ENCODE results near the gene ILRUN.

ILRUN gene

DNA sequence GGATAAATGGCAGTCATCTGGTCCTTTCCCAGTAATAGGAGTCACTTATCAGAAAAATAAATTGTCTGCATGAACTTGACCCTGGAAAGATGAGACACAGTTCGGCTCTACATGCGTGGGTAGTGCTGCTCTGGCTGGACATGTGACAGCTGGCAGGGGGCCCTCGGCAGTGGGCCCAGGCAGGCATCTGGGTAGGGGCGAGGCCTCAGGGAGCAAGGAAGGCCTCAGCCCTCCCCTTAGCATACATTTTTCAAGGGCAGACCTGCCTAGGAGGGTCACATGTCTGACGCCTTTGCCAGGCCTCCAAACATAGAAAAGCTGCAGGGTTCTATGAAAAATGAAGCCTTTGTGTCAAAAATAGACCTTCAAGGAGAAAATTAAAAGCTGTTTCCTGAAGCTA, 12.8 kb upstream of the ILRUN start:
- Histone ChIP-seq H3K79me2 (ENCODE audit: low read length) (no peaks in the 10 kb centered on the region), H3K4me3 (ENCODE audit: low read length) (no peak overlapping the region), H3K27ac (ENCODE audit: low read length) (no peak overlapping the region), H3K9me2 (replicated peaks; ENCODE audit: insufficient read depth, low read length) (no peaks in the 10 kb centered on the region), H3K36me3 (replicated peaks; ENCODE audit: insufficient read depth, low read length) (no peaks in the 10 kb centered on the region), H2AFZ (ENCODE audit: low read length) (no peak overlapping the region), H3K4me1 (ENCODE audit: low read length) (no peaks in the 10 kb centered on the region), H4K20me1 (ENCODE audit: insufficient read depth, low read length) (no peaks in the 10 kb centered on the region), H3K27me3 (replicated peaks; ENCODE audit: insufficient read depth, low read length) (no peaks in the 10 kb centered on the region), H3K9ac (ENCODE audit: low read length) (no peak overlapping the region), H3K9me3 (replicated peaks; ENCODE audit: insufficient read depth, low read length) (no peaks in the 10 kb centered on the region), H3K4me2 (ENCODE audit: low read depth, low read length) (no peak overlapping the region), H3F3A (ENCODE audit: insufficient read depth, low read length) (no peaks in the 10 kb centered on the region)
- no peak for TF ChIP-seq EZH2phosphoT487 (IDR thresholded peaks at IDR 0.05; ENCODE audit: low read length)
- no peak for TF ChIP-seq EZH2 (optimal IDR thresholded peaks at IDR 0.05; ENCODE audit: low read depth, low read length)
- TF ChIP-seq, protein P1, sequence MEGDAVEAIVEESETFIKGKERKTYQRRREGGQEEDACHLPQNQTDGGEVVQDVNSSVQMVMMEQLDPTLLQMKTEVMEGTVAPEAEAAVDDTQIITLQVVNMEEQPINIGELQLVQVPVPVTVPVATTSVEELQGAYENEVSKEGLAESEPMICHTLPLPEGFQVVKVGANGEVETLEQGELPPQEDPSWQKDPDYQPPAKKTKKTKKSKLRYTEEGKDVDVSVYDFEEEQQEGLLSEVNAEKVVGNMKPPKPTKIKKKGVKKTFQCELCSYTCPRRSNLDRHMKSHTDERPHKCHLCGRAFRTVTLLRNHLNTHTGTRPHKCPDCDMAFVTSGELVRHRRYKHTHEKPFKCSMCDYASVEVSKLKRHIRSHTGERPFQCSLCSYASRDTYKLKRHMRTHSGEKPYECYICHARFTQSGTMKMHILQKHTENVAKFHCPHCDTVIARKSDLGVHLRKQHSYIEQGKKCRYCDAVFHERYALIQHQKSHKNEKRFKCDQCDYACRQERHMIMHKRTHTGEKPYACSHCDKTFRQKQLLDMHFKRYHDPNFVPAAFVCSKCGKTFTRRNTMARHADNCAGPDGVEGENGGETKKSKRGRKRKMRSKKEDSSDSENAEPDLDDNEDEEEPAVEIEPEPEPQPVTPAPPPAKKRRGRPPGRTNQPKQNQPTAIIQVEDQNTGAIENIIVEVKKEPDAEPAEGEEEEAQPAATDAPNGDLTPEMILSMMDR (IDR thresholded peaks at IDR 0.05; ENCODE audit: low read length) = no peak
- DNase-seq = no peak

DNA sequence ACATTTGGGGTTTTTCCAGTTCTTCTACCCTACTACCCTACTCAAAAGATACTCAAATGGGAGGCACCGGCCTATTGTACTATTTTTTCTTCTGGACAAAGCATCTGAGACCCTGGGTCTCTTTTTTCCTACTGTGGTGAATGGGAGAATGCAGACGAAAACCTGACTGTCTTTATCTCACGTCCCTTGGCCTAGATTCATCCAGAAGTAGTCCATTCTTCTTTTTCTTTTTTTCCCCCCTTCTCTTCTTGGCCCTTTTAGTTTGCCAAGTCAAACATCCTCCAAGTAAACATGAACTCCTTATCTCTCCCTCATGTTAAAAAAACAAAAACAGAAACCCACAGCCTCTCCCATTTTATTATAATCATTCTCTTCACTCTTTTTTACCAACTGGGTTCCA, 8.7 kb upstream of the ILRUN start:
- no peak overlapping the region for H3K4me3 ChIP-seq (ENCODE audit: low read length)
- no peaks in the 10 kb centered on the region for H3K36me3 ChIP-seq (replicated peaks; ENCODE audit: insufficient read depth, low read length)
- H3K27ac ChIP-seq (ENCODE audit: low read length) = no peak overlapping the region
- DNase-seq = no peak
- no peaks in the 10 kb centered on the region for H3K4me1 ChIP-seq (ENCODE audit: low read length)
- no peak overlapping the region for H3K9ac ChIP-seq (ENCODE audit: low read length)
- H2AFZ ChIP-seq (ENCODE audit: low read length) = no peak overlapping the region
- H3K9me3 ChIP-seq (replicated peaks; ENCODE audit: insufficient read depth, low read length) = no peaks in the 10 kb centered on the region
- H3F3A ChIP-seq (ENCODE audit: insufficient read depth, low read length) = no peaks in the 10 kb centered on the region
- TF ChIP-seq EZH2phosphoT487 (IDR thresholded peaks at IDR 0.05; ENCODE audit: low read length) = no peak
- no peak for TF ChIP-seq EZH2 (optimal IDR thresholded peaks at IDR 0.05; ENCODE audit: low read depth, low read length)
- TF ChIP-seq, protein P1 (IDR thresholded peaks at IDR 0.05; ENCODE audit: low read length) = no peak
- H4K20me1 ChIP-seq (ENCODE audit: insufficient read depth, low read length) = no peaks in the 10 kb centered on the region
- H3K4me2 ChIP-seq (ENCODE audit: low read depth, low read length) = no peak overlapping the region
- H3K79me2 ChIP-seq (ENCODE audit: low read length) = no peaks in the 10 kb centered on the region
- no peaks in the 10 kb centered on the region for H3K9me2 ChIP-seq (replicated peaks; ENCODE audit: insufficient read depth, low read length)
- no peaks in the 10 kb centered on the region for H3K27me3 ChIP-seq (replicated peaks; ENCODE audit: insufficient read depth, low read length)

DNA sequence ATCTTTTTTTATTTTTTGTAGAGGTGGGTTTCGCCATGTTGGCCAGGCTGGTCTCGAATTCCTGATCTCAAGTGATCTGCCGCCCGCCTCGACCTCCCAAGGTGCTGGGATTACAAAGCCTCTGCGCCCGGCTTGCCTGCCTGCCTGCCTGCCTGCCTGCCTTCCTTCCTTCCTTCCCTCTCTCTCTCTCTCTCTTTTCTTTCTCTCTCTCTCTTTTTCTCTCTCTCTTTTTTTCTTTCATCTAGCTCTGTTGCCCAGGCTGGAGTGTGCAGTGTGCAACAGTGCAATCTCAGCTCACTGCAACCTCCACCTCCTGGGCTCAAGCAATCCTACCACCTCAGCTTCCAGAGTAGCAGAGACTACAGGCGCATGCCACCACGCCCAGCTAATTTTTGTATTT, 4.6 kb upstream of the ILRUN start:
- H3K4me1 ChIP-seq (ENCODE audit: low read length) = no peaks in the 10 kb centered on the region
- DNase-seq = no peak

More for the DNA sequence above, 4.6 kb upstream of the ILRUN start:
- TF ChIP-seq EZH2phosphoT487 (IDR thresholded peaks at IDR 0.05; ENCODE audit: low read length) (no peak), EZH2 (optimal IDR thresholded peaks at IDR 0.05; ENCODE audit: low read depth, low read length) (no peak)
- TF ChIP-seq, protein P1 (IDR thresholded peaks at IDR 0.05; ENCODE audit: low read length) = no peak
- Histone ChIP-seq H3K4me2 (ENCODE audit: low read depth, low read length) (no peak overlapping the region), H3K9me2 (replicated peaks; ENCODE audit: insufficient read depth, low read length) (no peaks in the 10 kb centered on the region), H3K27ac (ENCODE audit: low read length) (no peak overlapping the region), H2AFZ (ENCODE audit: low read length) (no peak overlapping the region), H3K9ac (ENCODE audit: low read length) (no peak overlapping the region), H4K20me1 (ENCODE audit: insufficient read depth, low read length) (no peaks in the 10 kb centered on the region), H3K79me2 (ENCODE audit: low read length) (peaks cover 4% of the 10 kb centered on the region), H3K4me3 (ENCODE audit: low read length) (no peak overlapping the region), H3K27me3 (replicated peaks; ENCODE audit: insufficient read depth, low read length) (no peaks in the 10 kb centered on the region), H3F3A (ENCODE audit: insufficient read depth, low read length) (no peaks in the 10 kb centered on the region), H3K9me3 (replicated peaks; ENCODE audit: insufficient read depth, low read length) (no peaks in the 10 kb centered on the region), H3K36me3 (replicated peaks; ENCODE audit: insufficient read depth, low read length) (no peaks in the 10 kb centered on the region)
